Neural progenitor cell (in vitro differentiated cells): Measurements from ENCODE around the gene SERPINH1.
"Not testable (repeated sequence)": the region's sequence is repeated elsewhere in the genome, so short reads cannot be mapped to it uniquely, and the experiment has no call there.

Source experiments
- CTCF ChIP-seq: fragments of 200-600 bp; sonication (generic); IDR thresholded peaks from 2 replicates; pipeline ENCODE4 v1.5.1; 2017; ENCODE audit warnings: antibody characterized with exemption, mild to moderate bottlenecking
- EZH2 ChIP-seq: fragments of 200-600 bp; sonication (generic); IDR thresholded peaks from 2 replicates; pipeline ENCODE4 v1.6.1; 2017; ENCODE audit warnings: antibody characterized with exemption, mild to moderate bottlenecking, moderate library complexity

- TF ChIP-seq EZH2, CTCF: not testable (repeated sequence)
These were observed 22.7 kb downstream of the SERPINH1 start for GRCh38 chr11:75584659-75585292.
